ENCODE data around the gene PTGES3.

PTGES3 gene

GRCh38 chr12:56616925-56617324, 71.2 kb downstream of the PTGES3 start:
- no peak for DNase-seq

- no peak for DNase-seq
Measured at GRCh38 chr12:56616244-56616643, 71.8 kb downstream of the PTGES3 start.

GRCh38 chr12:56614627-56615026, 73.5 kb downstream of the PTGES3 start:
- DNase-seq, result no peak
